Neural crest cell (in vitro differentiated cells): ENCODE results near the gene PRKD2. TPM values are rescaled to one million over a fixed set of nuclear protein-coding genes. Genes with fewer than 3 reads are reported as not detected.

Experiments
- DNase-seq: peaks from one replicate; pipeline ENCODE4 v3.0.0; 2021; ENCODE audit warnings: low read depth, mixed read lengths, low spot score
- H3K27ac Mint-ChIP-seq: one replicate; pipeline ENCODE4 v1.8.0; 2021; ENCODE audit warnings: mild to moderate bottlenecking, mixed read lengths; ENCODE audit not compliant: unreplicated experiment
- H3K27me3 Mint-ChIP-seq: 2 replicates; pipeline ENCODE4 v1.8.0; 2021; ENCODE audit warnings: low read depth, mild to moderate bottlenecking, mixed read lengths
- H3K36me3 Mint-ChIP-seq: 2 replicates; pipeline ENCODE4 v1.8.0; 2021; ENCODE audit warnings: low read depth, mild to moderate bottlenecking, mixed read lengths
- H3K4me1 Mint-ChIP-seq: 2 replicates; pipeline ENCODE4 v1.8.0; 2021; ENCODE audit warnings: mixed read lengths
- H3K4me3 Mint-ChIP-seq: one replicate; pipeline ENCODE4 v1.8.0; 2021; ENCODE audit warnings: mild to moderate bottlenecking, mixed read lengths
- H3K9me3 Mint-ChIP-seq: 2 replicates; pipeline ENCODE4 v1.8.0; 2021; ENCODE audit warnings: mixed read lengths
- CTCF ChIP-seq: fragments of 200-600 bp; sonication (generic); conservative IDR thresholded peaks from 2 replicates; pipeline ENCODE4 v1.5.0; 2021; ENCODE audit warnings: antibody characterized with exemption, mild to moderate bottlenecking
- total RNA-seq: library from RNA; stranded (reverse); gene quantifications from 2 replicates; pipeline ENCODE4 v1.2.1, GENCODE V29; 2021

The PRKD2 gene
- total RNA-seq, 1 donor from 2014 or later, result 55.5 TPM

GRCh38 chr19:46745030-46745429, 28.1 kb upstream of the PRKD2 start:
- Mint-ChIP-seq H3K27me3 (no peaks in the 10 kb centered on the region), H3K4me1 (peaks cover 50% of the 10 kb centered on the region), H3K4me3 (peak overlapping the region; percentile 95), H3K36me3 (peaks cover 6% of the 10 kb centered on the region), H3K9me3 (no peaks in the 10 kb centered on the region), H3K27ac (peak overlapping the region; percentile 88)
- TF ChIP-seq CTCF, result no peak
- no peak for DNase-seq

- H3K27ac Mint-ChIP-seq, result no peak overlapping the region
- H3K27me3 Mint-ChIP-seq, result no peaks in the 10 kb centered on the region
- no peaks in the 10 kb centered on the region for H3K9me3 Mint-ChIP-seq
- peaks cover 48% of the 10 kb centered on the region for H3K4me1 Mint-ChIP-seq
- no peak for TF ChIP-seq CTCF
- DNase-seq, result no peak
- H3K4me3 Mint-ChIP-seq, result peak overlapping the region; percentile 95
- H3K36me3 Mint-ChIP-seq, result peaks cover 4% of the 10 kb centered on the region
Observed at GRCh38 chr19:46744005-46744691, 27.2 kb upstream of the PRKD2 start.

- Mint-ChIP-seq H3K9me3 (no peaks in the 10 kb centered on the region), H3K27me3 (no peaks in the 10 kb centered on the region), H3K4me3 (peak overlapping the region; percentile 64), H3K4me1 (peaks cover 42% of the 10 kb centered on the region), H3K36me3 (no peaks in the 10 kb centered on the region), H3K27ac (no peak overlapping the region)
- DNase-seq, result no peak
- TF ChIP-seq CTCF, result no peak
Observed at GRCh38 chr19:46742926-46743480, 26.1 kb upstream of the PRKD2 start.

- Mint-ChIP-seq H3K27me3 (no peaks in the 10 kb centered on the region), H3K4me3 (peak overlapping the region; percentile 68), H3K36me3 (no peaks in the 10 kb centered on the region), H3K27ac (no peak overlapping the region), H3K4me1 (peaks cover 36% of the 10 kb centered on the region), H3K9me3 (no peaks in the 10 kb centered on the region)
- TF ChIP-seq CTCF, result no peak
- DNase-seq, result no peak
Observed at GRCh38 chr19:46741447-46741846, 24.5 kb upstream of the PRKD2 start.

GRCh38 chr19:46739290-46739771, 22.4 kb upstream of the PRKD2 start:
- Mint-ChIP-seq H3K36me3 (no peaks in the 10 kb centered on the region), H3K27me3 (no peaks in the 10 kb centered on the region), H3K27ac (no peak overlapping the region), H3K4me3 (no peak overlapping the region), H3K9me3 (no peaks in the 10 kb centered on the region), H3K4me1 (peaks cover 25% of the 10 kb centered on the region)
- DNase-seq, result no peak
- TF ChIP-seq CTCF, result no peak
